ENCODE data around the gene OR2J1.

DNA sequence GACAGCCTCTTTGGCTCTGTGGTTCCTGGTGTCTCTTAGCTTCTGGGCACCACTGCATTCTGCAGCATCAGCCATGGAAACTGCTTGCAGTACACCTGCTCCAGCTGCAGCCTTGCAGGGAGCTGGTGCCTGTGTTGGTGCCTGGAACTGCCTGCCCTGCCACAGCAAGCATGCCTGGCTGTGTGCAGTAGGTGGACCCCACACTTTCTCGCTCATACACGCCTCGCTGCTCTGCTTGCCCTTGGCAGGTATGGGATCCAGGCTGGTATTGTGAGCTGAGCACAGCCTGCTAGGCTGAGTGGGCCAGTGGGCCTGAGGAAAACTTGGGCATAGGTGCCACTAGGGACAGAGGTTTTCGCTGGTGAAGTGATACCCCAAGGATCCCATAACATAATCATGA lies 31.4 kb downstream of the OR2J1 start:
- no peak for TF ChIP-seq CTCF (IDR thresholded peaks at IDR 0.05; ENCODE audit: low read length)
- TF ChIP-seq EZH2 (IDR thresholded peaks at IDR 0.05; ENCODE audit: borderline replicate concordance, low read length): no peak

Measured in OCI-LY1 (cell line).